Right atrium auricular region (tissue), 2 donors: ENCODE results near the gene SCN3B. TPM values are rescaled to one million over a fixed set of nuclear protein-coding genes. Genes with fewer than 3 reads are reported as not detected.

ENCODE experiments used
- DNase-seq: peaks from one replicate; pipeline ENCODE4 v3.0.0-alpha.2; 2019; ENCODE audit warnings: low spot score
- H3K27ac ChIP-seq, 2 donors: fragments of 200-600 bp; sonication (generic); 1 replicate in 1 of 2; 2 replicates in 1 of 2; pipeline ENCODE4 v1.5.1; 2016 to 2019
- H3K27me3 ChIP-seq, 2 donors: fragments of 200-600 bp; sonication (generic); one replicate each; pipeline versions ENCODE4 v1.5.1 to v1.6.0; 2017 to 2019
- H3K36me3 ChIP-seq: fragments of 200-600 bp; sonication (generic); one replicate; pipeline ENCODE4 v1.5.1; 2016
- H3K4me1 ChIP-seq, 2 donors: fragments of 200-600 bp; sonication (generic); one replicate each; pipeline versions ENCODE4 v1.5.1 to v1.6.0; 2017 to 2019
- H3K4me3 ChIP-seq, 2 donors: fragments of 200-600 bp; sonication (generic); 1 replicate in 1 of 2; 2 replicates in 1 of 2; pipeline ENCODE4 v1.5.1; 2017 to 2019; ENCODE audit warnings: mild to moderate bottlenecking in 1 of 2, moderate library complexity in 1 of 2
- H3K9me3 ChIP-seq, 2 donors: fragments of 200-600 bp; sonication (generic); one replicate each; pipeline ENCODE4 v1.5.1; 2019
- total RNA-seq, 2 donors: library from RNA; depleted of rRNA; stranded (reverse); fragments of >200 nt; gene quantifications; one replicate each; pipeline ENCODE4 v1.1.0, GENCODE V29; 2016
- TF ChIP-seq, protein P1 (sequence below), 2 donors: fragments of 200-600 bp; sonication (generic); IDR thresholded peaks; one replicate each; pipeline ENCODE4 v1.5.1; 2019; ENCODE audit warnings: antibody characterized with exemption in 2 of 2

The SCN3B gene
- under 1 TPM; 0.31 to 0.70 TPM for total RNA-seq

- Histone ChIP-seq H3K4me3 (peak within 1 kb of the TSS; percentile 50 to 66), H3K9me3 (no peaks in the 10 kb centered on the region), H3K4me1 (peaks cover 0 to 22% of the 10 kb centered on the region in 2 donors), H3K36me3 (no peaks in the 10 kb centered on the region), H3K27me3 (no peaks in the 10 kb centered on the region), H3K27ac (peak within 1 kb of the TSS; percentile 71 to 73)
- DNase-seq = no peak
- TF ChIP-seq, protein P1, sequence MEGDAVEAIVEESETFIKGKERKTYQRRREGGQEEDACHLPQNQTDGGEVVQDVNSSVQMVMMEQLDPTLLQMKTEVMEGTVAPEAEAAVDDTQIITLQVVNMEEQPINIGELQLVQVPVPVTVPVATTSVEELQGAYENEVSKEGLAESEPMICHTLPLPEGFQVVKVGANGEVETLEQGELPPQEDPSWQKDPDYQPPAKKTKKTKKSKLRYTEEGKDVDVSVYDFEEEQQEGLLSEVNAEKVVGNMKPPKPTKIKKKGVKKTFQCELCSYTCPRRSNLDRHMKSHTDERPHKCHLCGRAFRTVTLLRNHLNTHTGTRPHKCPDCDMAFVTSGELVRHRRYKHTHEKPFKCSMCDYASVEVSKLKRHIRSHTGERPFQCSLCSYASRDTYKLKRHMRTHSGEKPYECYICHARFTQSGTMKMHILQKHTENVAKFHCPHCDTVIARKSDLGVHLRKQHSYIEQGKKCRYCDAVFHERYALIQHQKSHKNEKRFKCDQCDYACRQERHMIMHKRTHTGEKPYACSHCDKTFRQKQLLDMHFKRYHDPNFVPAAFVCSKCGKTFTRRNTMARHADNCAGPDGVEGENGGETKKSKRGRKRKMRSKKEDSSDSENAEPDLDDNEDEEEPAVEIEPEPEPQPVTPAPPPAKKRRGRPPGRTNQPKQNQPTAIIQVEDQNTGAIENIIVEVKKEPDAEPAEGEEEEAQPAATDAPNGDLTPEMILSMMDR (IDR thresholded peaks at IDR 0.05) = no peak
These were observed at the start of gene SCN3B for GRCh38 chr11:123654566-123655081. Gene SCN3B, minus strand, starts transcription at chr11:123654624. Its CDS starts 823 bp downstream, at chr11:123653801.

- no peak overlapping the region for H3K27ac ChIP-seq
- H3K4me3 ChIP-seq = no peak overlapping the region
- H3K27me3 ChIP-seq = no peaks in the 10 kb centered on the region
- TF ChIP-seq, protein P1 (IDR thresholded peaks at IDR 0.05) = no peak
- no peaks in the 10 kb centered on the region for H3K9me3 ChIP-seq
- DNase-seq = no peak
- no peaks in the 10 kb centered on the region for H3K36me3 ChIP-seq
- no peaks in the 10 kb centered on the region for H3K4me1 ChIP-seq
These were observed 48.3 kb upstream of the SCN3B start for GRCh38 chr11:123702696-123703095.

DNA sequence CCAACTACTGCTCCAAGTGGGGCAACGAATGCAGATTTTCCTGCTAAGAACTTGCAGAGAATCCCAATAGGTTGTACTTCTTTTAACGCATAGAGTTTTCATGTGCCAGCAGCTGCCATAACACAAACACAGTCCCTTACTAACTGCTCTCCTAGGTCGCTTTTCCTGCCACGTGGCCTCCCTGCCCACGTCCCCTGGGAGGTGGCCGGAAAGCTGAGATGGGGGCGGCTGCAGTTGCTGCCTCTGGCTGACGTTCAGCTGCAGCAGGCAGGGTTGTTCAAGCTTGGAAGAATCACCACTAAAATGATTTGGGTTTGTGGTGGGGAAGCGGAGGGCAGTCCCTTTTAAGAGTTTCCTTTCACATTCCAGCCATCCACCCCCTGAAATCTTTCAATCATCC, 47.7 kb upstream of the SCN3B start:
- H3K9me3 ChIP-seq = no peaks in the 10 kb centered on the region
- no peaks in the 10 kb centered on the region for H3K4me1 ChIP-seq
- H3K27ac ChIP-seq = no peak overlapping the region
- no peaks in the 10 kb centered on the region for H3K36me3 ChIP-seq
- H3K27me3 ChIP-seq = no peaks in the 10 kb centered on the region
- no peak for DNase-seq
- H3K4me3 ChIP-seq = no peak overlapping the region
- TF ChIP-seq, protein P1 (IDR thresholded peaks at IDR 0.05) = no peak

DNA sequence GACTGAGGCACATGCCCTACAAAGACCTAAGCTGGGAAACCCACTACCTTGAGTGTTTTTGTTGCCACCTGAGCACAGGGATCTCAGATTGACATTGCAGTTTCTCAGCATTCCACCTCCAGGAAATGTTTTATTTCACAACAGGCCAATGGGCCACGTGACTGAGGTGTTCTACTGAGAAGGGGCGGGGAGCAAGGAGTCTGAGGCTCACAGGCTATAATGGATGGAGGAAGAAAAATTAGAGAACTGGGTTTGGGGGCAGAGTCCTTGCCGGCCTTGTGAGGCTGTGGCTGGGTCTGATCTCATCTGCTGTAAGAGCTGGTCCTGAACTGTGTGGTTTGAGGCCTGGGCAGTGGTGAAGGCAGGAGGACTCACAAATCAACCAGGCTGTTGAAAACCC, 46.3 kb upstream of the SCN3B start:
- DNase-seq = no peak
- H3K36me3 ChIP-seq = no peaks in the 10 kb centered on the region
- H3K27me3 ChIP-seq = no peaks in the 10 kb centered on the region
- TF ChIP-seq, protein P1 (IDR thresholded peaks at IDR 0.05) = no peak
- no peak overlapping the region for H3K4me3 ChIP-seq
- H3K27ac ChIP-seq = no peak overlapping the region
- no peaks in the 10 kb centered on the region for H3K9me3 ChIP-seq
- H3K4me1 ChIP-seq = no peaks in the 10 kb centered on the region

DNA sequence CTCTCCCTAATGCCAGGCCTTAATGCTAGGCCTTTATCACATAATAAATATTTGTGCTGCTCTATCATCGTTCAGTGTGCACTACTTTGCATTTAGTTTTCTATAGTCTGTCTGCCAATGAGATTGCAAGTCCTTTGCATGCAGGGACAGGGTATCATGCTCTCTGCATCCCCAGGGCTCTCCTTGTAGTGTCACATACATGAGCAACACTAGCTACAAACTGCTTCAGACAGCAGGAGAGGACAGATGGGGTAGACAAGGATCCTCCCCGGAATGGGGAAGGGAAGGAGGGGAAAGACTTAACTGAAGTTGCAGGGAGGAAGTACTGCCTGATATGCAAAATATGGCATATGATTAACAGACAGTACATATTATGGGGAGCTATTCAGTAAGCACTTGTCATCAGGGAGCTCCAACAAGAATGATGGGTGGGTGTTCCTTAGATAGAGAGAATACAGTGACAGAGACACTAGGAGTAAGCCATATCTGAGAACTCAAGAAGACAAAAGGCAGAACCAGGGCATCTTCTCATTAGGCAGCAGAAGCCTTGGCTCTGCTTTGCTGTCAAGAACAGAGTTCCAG, 44.2 kb upstream of the SCN3B start:
- H3K36me3 ChIP-seq = no peaks in the 10 kb centered on the region
- no peaks in the 10 kb centered on the region for H3K9me3 ChIP-seq
- H3K4me3 ChIP-seq = no peak overlapping the region
- H3K27me3 ChIP-seq = no peaks in the 10 kb centered on the region
- no peak overlapping the region for H3K27ac ChIP-seq
- TF ChIP-seq, protein P1 (IDR thresholded peaks at IDR 0.05) = no peak
- no peaks in the 10 kb centered on the region for H3K4me1 ChIP-seq
- no peak for DNase-seq

- no peaks in the 10 kb centered on the region for H3K27me3 ChIP-seq
- H3K27ac ChIP-seq = no peak overlapping the region
- H3K4me3 ChIP-seq = no peak overlapping the region
- DNase-seq = no peak
- H3K36me3 ChIP-seq = no peaks in the 10 kb centered on the region
- TF ChIP-seq, protein P1 (IDR thresholded peaks at IDR 0.05) = no peak
- no peaks in the 10 kb centered on the region for H3K4me1 ChIP-seq
- H3K9me3 ChIP-seq = no peaks in the 10 kb centered on the region
These were observed 41.8 kb upstream of the SCN3B start for GRCh38 chr11:123696183-123696582.
